DOHH2 (cell line): ENCODE measurements around the gene DOCK11.

ENCODE experiments used
- CTCF ChIP-seq: fragments of 200-600 bp; sonication (generic); IDR thresholded peaks from one replicate; pipeline ENCODE4 v1.5.1; 2014; ENCODE audit warnings: antibody characterized with exemption, mild to moderate bottlenecking, low read depth, low read length; ENCODE audit not compliant: poor library complexity, severe bottlenecking
- EZH2phosphoT487 ChIP-seq: fragments of 200-600 bp; sonication (generic); IDR thresholded peaks from 2 replicates; pipeline ENCODE4 v1.6.1; 2017; ENCODE audit warnings: borderline replicate concordance, mild to moderate bottlenecking, antibody characterized with exemption, low read length, moderate library complexity, mixed read lengths

- no peak for TF ChIP-seq CTCF
- TF ChIP-seq EZH2phosphoT487: no peak
Observed at GRCh38 chrX:118723376-118723775, 227.8 kb downstream of the DOCK11 start.
